RCC 7860 (cell line): ENCODE data around the gene TDRD9.

Source experiments
- DNase-seq: peaks from one replicate; pipeline ENCODE4 v3.0.0-alpha.2; 2015; ENCODE audit warnings: low spot score
- FAIRE-seq: peaks from 2 replicates; lab custom pipeline; 2012; peaks lifted over from hg19 to GRCh38; lab: Jason Lieb, UNC

The TDRD9 gene

GRCh38 chr14:104087505-104087904 is 159.2 kb downstream of the TDRD9 start:
- DNase-seq (no peak), FAIRE-seq (no peak)

GRCh38 chr14:104087981-104088850 is 160.0 kb downstream of the TDRD9 start:
- FAIRE-seq (no peak), DNase-seq (no peak)

GRCh38 chr14:104090071-104090748 is 162.0 kb downstream of the TDRD9 start:
- no peak for DNase-seq
- FAIRE-seq: no peak

DNA sequence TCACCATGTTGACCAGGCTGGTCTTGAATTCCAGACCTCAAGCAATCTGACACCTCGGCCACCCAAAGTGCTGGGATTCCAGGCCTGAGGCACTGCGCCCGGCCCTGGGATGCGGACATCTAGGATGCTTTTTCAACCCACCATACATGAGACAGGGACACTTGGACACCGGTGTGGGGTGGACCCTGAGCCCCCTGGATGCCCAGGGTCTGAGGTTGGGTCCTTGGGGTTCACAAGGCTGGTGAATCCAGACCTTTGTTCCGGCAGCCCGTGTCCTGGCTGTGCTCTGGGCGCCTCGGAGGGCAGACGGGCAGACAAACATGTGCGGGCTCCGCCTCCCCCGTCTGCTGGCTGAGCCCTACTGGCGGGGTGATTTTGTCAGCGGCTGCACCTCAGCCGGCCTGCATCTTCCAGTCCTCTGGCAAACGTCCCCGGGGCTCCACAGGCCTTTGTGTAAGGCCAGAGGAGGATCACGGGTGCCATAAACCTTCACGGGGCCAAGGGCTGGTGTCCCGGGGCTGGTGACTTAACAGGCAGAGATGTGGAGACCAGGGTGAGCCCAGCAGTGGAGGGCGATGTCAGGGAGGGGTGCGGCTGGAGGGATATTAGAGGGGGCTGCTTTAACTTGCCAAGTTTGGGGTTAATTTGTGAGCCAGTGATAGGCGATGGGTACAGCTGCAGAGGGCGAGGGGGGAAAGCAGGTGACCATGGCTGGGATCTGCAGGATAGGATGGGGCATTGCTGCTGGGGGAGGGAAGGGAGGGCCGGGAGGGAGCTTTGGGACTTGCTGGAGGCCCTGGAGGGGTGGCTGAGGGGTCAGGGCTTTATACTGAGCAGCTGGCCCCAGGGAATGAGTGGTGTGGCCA is 163.0 kb downstream of the TDRD9 start:
- no peak for FAIRE-seq
- DNase-seq: no peak

GRCh38 chr14:104091927-104092771 is 163.9 kb downstream of the TDRD9 start:
- DNase-seq (no peak), FAIRE-seq (no peak)

DNA sequence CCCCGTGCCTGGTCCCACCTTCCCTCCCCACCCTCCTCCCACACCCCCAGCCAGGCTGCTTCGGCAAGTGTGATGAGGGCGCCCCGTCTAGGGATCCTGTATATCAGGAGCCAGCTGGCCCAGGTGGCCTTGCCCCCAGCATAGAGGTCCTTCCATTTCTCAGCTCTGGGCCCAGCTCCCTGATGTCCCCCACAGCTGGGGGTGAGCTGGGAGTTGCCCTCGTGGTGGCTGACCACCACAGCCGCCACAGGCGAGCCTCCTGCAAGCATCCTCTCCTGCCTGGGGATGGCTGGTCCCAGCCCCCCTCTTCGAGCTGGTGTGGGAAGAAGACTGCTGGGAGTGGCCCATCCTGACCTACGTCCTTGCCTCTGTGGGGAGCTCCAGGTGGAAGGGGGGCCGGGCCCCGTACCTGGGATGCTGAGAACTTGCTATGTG is 164.7 kb downstream of the TDRD9 start:
- FAIRE-seq: no peak
- DNase-seq: no peak

GRCh38 chr14:104093366-104094055 is 165.3 kb downstream of the TDRD9 start:
- DNase-seq (no peak), FAIRE-seq (no peak)

DNA sequence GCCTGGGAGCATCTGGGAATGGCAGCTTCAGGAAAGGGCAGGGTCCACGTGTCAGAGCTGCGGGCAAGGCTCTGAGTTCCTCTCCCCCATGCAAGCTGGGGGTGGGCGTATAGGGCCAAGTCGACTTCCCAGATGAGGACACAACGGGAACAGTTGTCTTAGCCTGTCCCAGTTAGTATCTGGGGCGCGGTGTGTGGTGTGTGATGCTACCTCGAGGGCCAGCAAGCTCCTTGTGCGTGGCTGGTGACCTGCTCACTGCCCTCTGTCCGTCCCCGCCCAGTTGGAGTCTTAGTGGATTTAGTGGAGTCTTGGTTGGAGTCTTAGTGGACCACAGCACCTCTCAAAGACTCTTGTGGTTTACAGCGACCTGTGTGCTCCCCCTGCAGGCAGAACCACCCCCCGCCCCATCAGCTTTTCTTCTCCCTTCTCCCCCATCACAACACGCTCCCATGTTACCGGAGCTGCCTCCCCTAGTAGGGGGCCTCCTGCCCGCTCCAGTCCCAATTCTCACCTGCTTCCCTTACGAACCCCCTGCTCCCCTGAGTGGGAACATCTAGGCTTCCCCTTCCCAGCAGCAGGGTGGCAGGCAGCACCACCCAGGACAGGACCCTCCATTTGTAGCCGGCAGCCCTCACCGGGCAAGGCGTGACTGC is 165.9 kb downstream of the TDRD9 start:
- DNase-seq (no peak), FAIRE-seq (no peak)

DNA sequence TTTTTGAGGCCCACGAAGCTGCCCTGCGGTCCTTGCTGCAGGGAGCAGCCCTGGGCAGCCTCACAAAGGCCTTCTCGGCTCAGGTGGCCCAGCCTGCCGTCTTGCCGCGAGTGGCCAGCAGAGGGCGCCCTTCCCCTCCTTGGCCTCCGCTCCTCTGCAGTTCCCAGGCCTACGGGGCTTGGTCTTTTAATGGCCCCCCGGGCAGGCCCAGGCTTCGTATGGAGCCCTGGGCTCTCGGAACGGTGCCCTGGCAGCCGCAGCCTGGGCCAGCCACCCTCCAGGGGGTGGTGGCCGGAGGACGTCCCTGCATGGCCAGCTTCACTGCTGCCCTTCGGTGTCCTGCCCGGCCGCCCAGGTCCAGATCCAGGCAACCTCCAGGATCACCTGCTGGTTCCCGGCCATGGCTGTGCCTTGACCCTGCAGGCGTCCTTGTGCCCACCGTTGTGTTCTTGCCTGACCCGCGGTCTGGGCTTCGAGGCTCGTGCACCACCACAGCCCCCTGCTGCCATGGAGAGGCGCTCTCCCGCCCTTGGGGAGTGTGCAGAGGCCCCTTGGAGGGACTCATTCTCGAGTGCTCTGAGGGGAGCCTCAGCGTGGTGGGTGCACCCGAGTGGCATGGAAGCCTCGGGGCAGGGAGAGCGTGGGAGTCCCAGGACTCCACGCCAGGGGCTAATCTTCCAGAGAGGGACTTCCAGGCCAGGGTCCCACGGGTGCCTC is 166.6 kb downstream of the TDRD9 start:
- FAIRE-seq: no peak
- DNase-seq: peak; percentile 3

GRCh38 chr14:104095426-104096310 is 167.4 kb downstream of the TDRD9 start:
- FAIRE-seq: no peak

GRCh38 chr14:104096318-104096717 is 168.1 kb downstream of the TDRD9 start:
- FAIRE-seq (no peak), DNase-seq (no peak)

More at GRCh38 chr14:104095426-104096310, 167.4 kb downstream of the TDRD9 start:
- DNase-seq: no peak

- FAIRE-seq: no peak
Observed at GRCh38 chr14:104096751-104097700, 168.8 kb downstream of the TDRD9 start.

DNA sequence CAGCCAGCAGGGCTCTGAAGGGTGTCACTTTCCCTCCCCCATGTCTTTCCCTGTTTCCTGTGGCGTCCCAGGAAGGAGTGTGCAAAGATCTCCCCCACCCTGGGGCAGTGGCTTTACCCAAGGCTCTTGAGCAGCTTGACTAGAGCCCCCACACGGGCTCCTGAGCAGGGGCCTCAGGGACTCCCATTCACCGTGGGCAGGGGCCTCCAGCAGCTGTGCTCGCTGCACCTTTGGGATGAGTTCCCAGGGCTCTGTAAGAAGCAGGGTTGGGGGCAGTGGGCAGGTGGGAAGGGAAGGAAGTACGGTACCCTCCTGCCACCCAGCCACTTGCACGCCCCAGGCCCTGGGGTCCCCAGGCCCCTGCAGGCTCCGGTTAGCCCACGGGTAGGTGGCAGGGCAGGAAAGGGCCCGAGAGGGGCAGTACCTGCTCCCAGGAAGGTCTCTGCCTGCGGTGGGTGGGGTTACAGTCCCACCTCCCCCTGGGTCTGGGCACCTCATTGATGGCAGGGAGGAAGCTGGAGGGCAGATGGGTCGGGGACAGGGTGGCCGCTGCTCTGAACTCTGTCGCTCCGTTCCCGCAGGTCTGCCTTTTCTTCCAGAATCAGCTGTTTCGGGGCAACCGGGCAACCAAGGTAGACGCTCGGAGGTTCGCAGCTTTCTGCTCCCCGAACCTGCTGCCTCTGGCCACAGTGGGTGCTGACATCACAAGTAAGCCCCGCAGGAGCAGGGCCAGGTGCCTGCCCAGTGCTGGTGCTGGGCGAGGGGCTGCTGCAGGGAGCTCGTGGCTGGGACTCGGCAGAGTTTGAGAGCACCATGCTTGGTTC is 170.2 kb downstream of the TDRD9 start:
- FAIRE-seq (no peak), DNase-seq (no peak)

More at GRCh38 chr14:104096751-104097700, 168.8 kb downstream of the TDRD9 start:
- no peak for DNase-seq

DNA sequence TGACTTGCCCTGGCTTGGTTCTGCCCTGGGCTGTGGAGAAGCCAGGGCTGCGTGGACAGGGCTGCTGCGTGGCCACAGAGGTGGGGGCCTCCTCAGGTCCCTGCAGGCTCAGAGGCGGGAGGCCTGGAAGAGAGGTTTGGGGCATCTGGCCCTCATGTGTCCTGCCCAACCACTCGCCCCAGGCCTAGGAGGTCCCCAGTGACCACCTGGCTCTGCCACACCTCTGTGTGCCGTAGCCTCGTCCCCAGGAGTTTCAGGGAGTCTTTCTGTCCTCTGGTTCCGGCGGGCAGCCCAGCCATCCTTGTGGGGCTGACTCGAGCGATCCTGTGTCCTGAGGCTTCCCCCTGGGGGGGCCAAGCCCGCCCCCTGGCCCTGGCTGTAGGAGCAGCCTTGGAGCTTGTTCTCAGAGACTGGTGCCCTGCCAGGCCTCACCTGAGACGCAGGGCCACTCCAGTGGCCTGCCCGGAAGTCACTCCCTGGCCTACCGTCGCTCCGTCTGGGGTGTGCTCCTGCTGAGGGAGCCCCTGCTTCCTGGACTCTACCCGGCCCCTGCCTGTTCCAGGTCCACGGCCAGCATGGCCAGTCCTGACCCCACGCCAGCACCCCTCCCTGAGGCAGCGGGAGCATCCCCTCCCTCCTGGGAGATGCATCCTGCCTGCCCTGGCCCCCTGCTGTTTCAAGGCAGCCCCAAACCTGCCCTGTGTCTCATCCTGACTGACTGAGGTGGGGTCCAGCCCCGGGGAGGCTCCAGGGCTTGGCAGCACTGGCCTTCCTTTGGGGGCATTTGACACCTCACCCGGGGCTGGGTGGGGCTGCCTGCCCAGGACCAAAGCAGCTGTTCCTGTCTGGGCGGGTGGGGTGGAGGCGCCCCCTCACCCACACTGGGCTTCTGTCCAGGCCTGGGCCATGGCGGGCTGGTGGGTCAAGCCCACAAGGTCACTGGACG is 171.1 kb downstream of the TDRD9 start:
- DNase-seq (no peak), FAIRE-seq (no peak)
